HL-60/S4 treated with phorbol 12-myristate 13-acetate at 8.2 ng/mL for 4 days and 3 days (cell line): ENCODE data around the gene WRAP73.
"Not testable (repeated sequence)": the region's sequence is repeated elsewhere in the genome, so short reads cannot be mapped to it uniquely, and the experiment has no call there.

Experiments used
- in situ Hi-C: fragments of 300-500 bp; cut with MboI; formaldehyde crosslinking; loops from 2 replicates; pipeline ENCODE4 v1.15.0; 2022; ENCODE audit warnings: low sequenced_read_pairs

The WRAP73 gene

GRCh38 chr1:3632716-3633343, 17.1 kb downstream of the WRAP73 start:
- in situ Hi-C loops = no loop called here

GRCh38 chr1:3632298-3632697, 17.6 kb downstream of the WRAP73 start:
- in situ Hi-C loops = no loop called here

- in situ Hi-C loops = no loop called here
Observed at GRCh38 chr1:3631320-3632260, 18.3 kb downstream of the WRAP73 start.

GRCh38 chr1:3630914-3631313, 19.0 kb downstream of the WRAP73 start:
- in situ Hi-C loops = no loop called here

GRCh38 chr1:3630161-3630611, 19.7 kb downstream of the WRAP73 start:
- in situ Hi-C loops = no loop called here

GRCh38 chr1:3629561-3630160, 20.2 kb downstream of the WRAP73 start:
- in situ Hi-C loops = no loop called here

GRCh38 chr1:3628445-3628844, 21.5 kb downstream of the WRAP73 start:
- in situ Hi-C loops = no loop called here

- in situ Hi-C loops = no loop called here
Observed at GRCh38 chr1:3627515-3628253, 22.2 kb downstream of the WRAP73 start.

GRCh38 chr1:3626025-3626424, 23.9 kb downstream of the WRAP73 start:
- in situ Hi-C loops = no loop called here

GRCh38 chr1:3625151-3625907, 24.6 kb downstream of the WRAP73 start:
- in situ Hi-C loops = no loop called here

GRCh38 chr1:3624200-3625136, 25.4 kb downstream of the WRAP73 start, which contains the start of gene TPRG1L:
Gene TPRG1L, plus strand, starts transcription at chr1:3625015. Its CDS starts 58 bp downstream, at chr1:3625073.
- in situ Hi-C loops = no loop called here

- in situ Hi-C loops = no loop called here
Observed at GRCh38 chr1:3623441-3624199, 26.3 kb downstream of the WRAP73 start.

GRCh38 chr1:3622102-3622501, 27.8 kb downstream of the WRAP73 start:
- in situ Hi-C loops = not testable (repeated sequence)

GRCh38 chr1:3621151-3621671, 28.7 kb downstream of the WRAP73 start:
- in situ Hi-C loops = not testable (repeated sequence)

GRCh38 chr1:3620708-3621107, 29.2 kb downstream of the WRAP73 start:
- in situ Hi-C loops = no loop called here

- in situ Hi-C loops = no loop called here
Observed at GRCh38 chr1:3618881-3619671, 30.8 kb downstream of the WRAP73 start.

GRCh38 chr1:3618531-3618880, 31.4 kb downstream of the WRAP73 start:
- in situ Hi-C loops = no loop called here
